Esophagus squamous epithelium (tissue), 4 donors: ENCODE results near the gene APLN.

Experiments
- CTCF ChIP-seq, 6 experiments: fragments of 450-650 bp in 4 of 6; fragments of 200-600 bp in 2 of 6; sonication (generic) in 2 of 6; IDR thresholded peaks; one replicate each; pipeline ENCODE4 v1.5.1; 2016 to 2019; ENCODE audit warnings: antibody characterized with exemption in 6 of 6, mild to moderate bottlenecking in 4 of 6, moderate library complexity in 4 of 6
- POLR2A ChIP-seq, 4 donors: fragments of 450-650 bp; IDR thresholded peaks; one replicate each; pipeline ENCODE4 v1.6.1; 2017; ENCODE audit warnings: antibody characterized with exemption in 4 of 4, mild to moderate bottlenecking in 4 of 4, moderate library complexity in 3 of 4

- TF ChIP-seq CTCF (IDR thresholded peaks at IDR 0.05) = no peak
- no peak for TF ChIP-seq POLR2A (IDR thresholded peaks at IDR 0.05)
Measured at GRCh38 chrX:129663171-129663570, 8.4 kb upstream of the APLN start.
